ENCODE results near the gene KRTAP5-2.

The KRTAP5-2 gene

DNA sequence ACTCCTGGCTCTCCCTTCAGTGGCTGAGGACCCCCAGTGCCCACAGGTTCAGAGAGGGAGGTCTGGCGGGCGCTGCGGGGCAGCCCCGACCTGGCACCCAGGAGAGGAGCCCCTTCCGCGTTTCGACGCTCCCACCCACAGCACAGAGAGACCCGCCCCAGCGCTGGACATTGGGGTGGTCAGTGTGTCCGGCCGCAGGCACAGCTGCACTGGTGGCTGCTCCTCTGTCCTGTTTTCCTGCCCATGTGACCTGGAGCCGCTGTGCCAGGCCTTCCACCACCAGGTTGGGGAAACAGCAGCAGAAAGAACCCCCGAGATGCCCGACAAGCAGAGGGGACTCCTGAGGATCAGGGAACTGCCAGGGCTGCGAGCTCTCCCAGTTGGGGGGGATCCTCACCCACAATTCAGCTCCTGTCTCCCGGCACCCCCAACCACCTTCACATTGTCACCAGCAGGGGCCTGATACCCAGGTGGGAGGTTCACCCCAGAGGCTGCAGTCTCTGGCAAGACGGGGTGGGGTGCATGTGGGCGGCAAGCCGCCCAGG, 45.1 kb upstream of the KRTAP5-2 start:
- no peak overlapping the region for H2AFZ ChIP-seq (ENCODE audit: low read depth, low read length)
- H3K27me3 ChIP-seq (ENCODE audit: insufficient read depth, low read length, poor library complexity) = peaks cover 8% of the 10 kb centered on the region
- no peak overlapping the region for H3K4me2 ChIP-seq (ENCODE audit: insufficient read depth, low read length)
- H3K27ac ChIP-seq (ENCODE audit: low read length) = no peak overlapping the region
- no peak for TF ChIP-seq EZH2 (IDR thresholded peaks at IDR 0.05; ENCODE audit: borderline replicate concordance, low read depth, low read length, severe bottlenecking)
- TF ChIP-seq, protein P1, sequence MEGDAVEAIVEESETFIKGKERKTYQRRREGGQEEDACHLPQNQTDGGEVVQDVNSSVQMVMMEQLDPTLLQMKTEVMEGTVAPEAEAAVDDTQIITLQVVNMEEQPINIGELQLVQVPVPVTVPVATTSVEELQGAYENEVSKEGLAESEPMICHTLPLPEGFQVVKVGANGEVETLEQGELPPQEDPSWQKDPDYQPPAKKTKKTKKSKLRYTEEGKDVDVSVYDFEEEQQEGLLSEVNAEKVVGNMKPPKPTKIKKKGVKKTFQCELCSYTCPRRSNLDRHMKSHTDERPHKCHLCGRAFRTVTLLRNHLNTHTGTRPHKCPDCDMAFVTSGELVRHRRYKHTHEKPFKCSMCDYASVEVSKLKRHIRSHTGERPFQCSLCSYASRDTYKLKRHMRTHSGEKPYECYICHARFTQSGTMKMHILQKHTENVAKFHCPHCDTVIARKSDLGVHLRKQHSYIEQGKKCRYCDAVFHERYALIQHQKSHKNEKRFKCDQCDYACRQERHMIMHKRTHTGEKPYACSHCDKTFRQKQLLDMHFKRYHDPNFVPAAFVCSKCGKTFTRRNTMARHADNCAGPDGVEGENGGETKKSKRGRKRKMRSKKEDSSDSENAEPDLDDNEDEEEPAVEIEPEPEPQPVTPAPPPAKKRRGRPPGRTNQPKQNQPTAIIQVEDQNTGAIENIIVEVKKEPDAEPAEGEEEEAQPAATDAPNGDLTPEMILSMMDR (IDR thresholded peaks at IDR 0.05; ENCODE audit: borderline replicate concordance, extremely low read depth, low read length, poor library complexity, severe bottlenecking) = no peak
- no peaks in the 10 kb centered on the region for H3K4me1 ChIP-seq (ENCODE audit: insufficient read depth, low read length)
- no peak overlapping the region for H3K9ac ChIP-seq (ENCODE audit: low read depth, low read length)
- no peaks in the 10 kb centered on the region for H3K36me3 ChIP-seq (ENCODE audit: insufficient read depth, low read length)
- no peaks in the 10 kb centered on the region for H4K20me1 ChIP-seq (ENCODE audit: insufficient read depth, low read length)
- H3K9me3 ChIP-seq (ENCODE audit: insufficient read depth, low read length, severe bottlenecking) = no peaks in the 10 kb centered on the region
- H3K4me3 ChIP-seq (ENCODE audit: low read depth in 1 of 2, low read length in 2 of 2) = no peak overlapping the region
- ATAC-seq (ENCODE audit: insufficient read depth, low read depth) (no peak), DNase-seq (no peak)
- H3K79me2 ChIP-seq (ENCODE audit: insufficient read depth, low read length) = no peaks in the 10 kb centered on the region

- TF ChIP-seq, protein P1 (IDR thresholded peaks at IDR 0.05; ENCODE audit: borderline replicate concordance, extremely low read depth, low read length, poor library complexity, severe bottlenecking) = no peak
- TF ChIP-seq EZH2 (IDR thresholded peaks at IDR 0.05; ENCODE audit: borderline replicate concordance, low read depth, low read length, severe bottlenecking) = no peak
- no peaks in the 10 kb centered on the region for H3K79me2 ChIP-seq (ENCODE audit: insufficient read depth, low read length)
- no peaks in the 10 kb centered on the region for H3K4me1 ChIP-seq (ENCODE audit: insufficient read depth, low read length)
- ATAC-seq (ENCODE audit: insufficient read depth, low read depth) (no peak), DNase-seq (no peak)
- no peaks in the 10 kb centered on the region for H3K36me3 ChIP-seq (ENCODE audit: insufficient read depth, low read length)
- no peak overlapping the region for H2AFZ ChIP-seq (ENCODE audit: low read depth, low read length)
- H3K9ac ChIP-seq (ENCODE audit: low read depth, low read length) = no peak overlapping the region
- H3K4me2 ChIP-seq (ENCODE audit: insufficient read depth, low read length) = no peak overlapping the region
- no peak overlapping the region for H3K4me3 ChIP-seq (ENCODE audit: low read depth in 1 of 2, low read length in 2 of 2)
- H4K20me1 ChIP-seq (ENCODE audit: insufficient read depth, low read length) = no peaks in the 10 kb centered on the region
- H3K27me3 ChIP-seq (ENCODE audit: insufficient read depth, low read length, poor library complexity) = peaks cover 8% of the 10 kb centered on the region
- H3K9me3 ChIP-seq (ENCODE audit: insufficient read depth, low read length, severe bottlenecking) = no peaks in the 10 kb centered on the region
- no peak overlapping the region for H3K27ac ChIP-seq (ENCODE audit: low read length)
Measured at GRCh38 chr11:1642288-1643145, 44.4 kb upstream of the KRTAP5-2 start.

DNA sequence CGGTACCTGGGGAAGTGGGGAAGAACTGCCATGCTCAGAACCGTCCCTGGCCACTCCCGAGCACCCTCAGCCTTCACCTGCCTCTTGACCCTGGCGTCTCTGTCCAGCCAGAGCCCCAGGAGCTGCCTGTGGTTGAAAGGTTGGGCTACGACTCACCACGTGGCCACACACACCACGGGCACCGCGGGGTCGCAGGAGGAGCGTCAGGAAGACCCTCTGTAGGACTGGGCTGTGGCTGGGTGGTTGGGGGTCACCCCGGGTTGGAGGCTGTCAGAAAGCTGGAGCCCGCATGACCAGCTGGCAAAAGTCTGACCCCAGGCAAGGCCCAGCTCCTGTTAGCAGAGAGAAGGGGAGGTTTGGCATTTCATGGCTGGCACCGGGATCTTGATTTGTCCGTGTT, 43.0 kb upstream of the KRTAP5-2 start:
- ATAC-seq (ENCODE audit: insufficient read depth, low read depth) (no peak), DNase-seq (no peak)
- H3K4me2 ChIP-seq (ENCODE audit: insufficient read depth, low read length) = no peak overlapping the region
- no peaks in the 10 kb centered on the region for H3K9me3 ChIP-seq (ENCODE audit: insufficient read depth, low read length, severe bottlenecking)
- H3K36me3 ChIP-seq (ENCODE audit: insufficient read depth, low read length) = no peaks in the 10 kb centered on the region
- H3K27me3 ChIP-seq (ENCODE audit: insufficient read depth, low read length, poor library complexity) = peaks cover 8% of the 10 kb centered on the region
- no peak overlapping the region for H3K27ac ChIP-seq (ENCODE audit: low read length)
- no peak overlapping the region for H2AFZ ChIP-seq (ENCODE audit: low read depth, low read length)
- H3K4me1 ChIP-seq (ENCODE audit: insufficient read depth, low read length) = no peaks in the 10 kb centered on the region
- H3K9ac ChIP-seq (ENCODE audit: low read depth, low read length) = no peak overlapping the region
- no peaks in the 10 kb centered on the region for H3K79me2 ChIP-seq (ENCODE audit: insufficient read depth, low read length)
- no peaks in the 10 kb centered on the region for H4K20me1 ChIP-seq (ENCODE audit: insufficient read depth, low read length)
- TF ChIP-seq, protein P1 (IDR thresholded peaks at IDR 0.05; ENCODE audit: borderline replicate concordance, extremely low read depth, low read length, poor library complexity, severe bottlenecking) = no peak
- no peak for TF ChIP-seq EZH2 (IDR thresholded peaks at IDR 0.05; ENCODE audit: borderline replicate concordance, low read depth, low read length, severe bottlenecking)
- no peak overlapping the region for H3K4me3 ChIP-seq (ENCODE audit: low read depth in 1 of 2, low read length in 2 of 2)

All from DND-41 (cell line).